ENCODE measurements around the gene AGO4.
"Not testable (repeated sequence)": the region's sequence is repeated elsewhere in the genome, so short reads cannot be mapped to it uniquely, and the experiment has no call there.

The AGO4 gene

GRCh38 chr1:35887508-35887907 lies 79.7 kb downstream of the AGO4 start:
- Histone ChIP-seq H3K9ac (ENCODE audit: low read depth, low read length) (no peak overlapping the region), H3K4me3 (ENCODE audit: low read length) (no peak overlapping the region), H3K9me3 (replicated peaks; ENCODE audit: low read length) (no peaks in the 10 kb centered on the region), H3K4me2 (ENCODE audit: low read length) (no peak overlapping the region), H3K4me1 (ENCODE audit: control insufficient read depth, insufficient read depth, low read length) (peaks cover 8% of the 10 kb centered on the region), H3K36me3 (ENCODE audit: insufficient read depth, low read length) (peaks cover 7% of the 10 kb centered on the region), H3K27me3 (ENCODE audit: control insufficient read depth, insufficient read depth, low read length) (no peaks in the 10 kb centered on the region)

GRCh38 chr1:35888255-35888654 lies 80.4 kb downstream of the AGO4 start:
- no peak overlapping the region for H3K4me3 ChIP-seq (ENCODE audit: low read length)
- peaks cover 13% of the 10 kb centered on the region for H3K36me3 ChIP-seq (ENCODE audit: insufficient read depth, low read length)
- no peaks in the 10 kb centered on the region for H3K9me3 ChIP-seq (replicated peaks; ENCODE audit: low read length)
- no peak overlapping the region for H3K9ac ChIP-seq (ENCODE audit: low read depth, low read length)
- H3K27me3 ChIP-seq (ENCODE audit: control insufficient read depth, insufficient read depth, low read length), result no peaks in the 10 kb centered on the region
- H3K4me1 ChIP-seq (ENCODE audit: control insufficient read depth, insufficient read depth, low read length), result peaks cover 8% of the 10 kb centered on the region
- H3K4me2 ChIP-seq (ENCODE audit: low read length), result no peak overlapping the region

DNA sequence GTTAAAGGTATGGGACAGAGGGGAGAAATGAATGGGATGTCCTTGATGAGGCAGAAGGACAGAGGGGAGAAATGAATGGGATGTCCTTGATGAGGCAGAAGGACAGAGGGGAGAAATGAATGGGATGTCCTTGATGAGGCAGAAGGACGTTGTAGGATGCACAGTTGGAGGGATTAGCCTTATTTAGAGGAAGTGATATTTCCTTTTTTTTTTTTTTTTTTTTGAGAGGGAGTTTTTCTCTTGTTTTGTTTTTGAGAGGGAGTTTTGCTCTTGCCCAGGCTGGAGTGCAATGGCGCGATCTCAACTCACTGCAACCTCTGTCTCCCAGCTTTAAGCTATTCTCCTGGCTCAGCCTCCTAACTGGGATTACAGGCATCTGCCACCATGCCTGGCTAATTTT lies 81.2 kb downstream of the AGO4 start:
- not testable (repeated sequence) for H3K9ac ChIP-seq (ENCODE audit: low read depth, low read length); H3K27me3 ChIP-seq (ENCODE audit: control insufficient read depth, insufficient read depth, low read length); H3K4me3 ChIP-seq (ENCODE audit: low read length); H3K4me2 ChIP-seq (ENCODE audit: low read length); H3K9me3 ChIP-seq (replicated peaks; ENCODE audit: low read length)
- peaks cover 19% of the 10 kb centered on the region for H3K36me3 ChIP-seq (ENCODE audit: insufficient read depth, low read length)
- H3K4me1 ChIP-seq (ENCODE audit: control insufficient read depth, insufficient read depth, low read length), result peaks cover 10% of the 10 kb centered on the region

- H3K36me3 ChIP-seq (ENCODE audit: insufficient read depth, low read length), result peaks cover 41% of the 10 kb centered on the region
- no peaks in the 10 kb centered on the region for H3K9me3 ChIP-seq (replicated peaks; ENCODE audit: low read length)
- H3K27me3 ChIP-seq (ENCODE audit: control insufficient read depth, insufficient read depth, low read length), result no peaks in the 10 kb centered on the region
- H3K4me3 ChIP-seq (ENCODE audit: low read length), result no peak overlapping the region
- no peak overlapping the region for H3K9ac ChIP-seq (ENCODE audit: low read depth, low read length)
- peaks cover 4% of the 10 kb centered on the region for H3K4me1 ChIP-seq (ENCODE audit: control insufficient read depth, insufficient read depth, low read length)
- no peak overlapping the region for H3K4me2 ChIP-seq (ENCODE audit: low read length)
These were observed 85.4 kb downstream of the AGO4 start for GRCh38 chr1:35893051-35893879.

DNA sequence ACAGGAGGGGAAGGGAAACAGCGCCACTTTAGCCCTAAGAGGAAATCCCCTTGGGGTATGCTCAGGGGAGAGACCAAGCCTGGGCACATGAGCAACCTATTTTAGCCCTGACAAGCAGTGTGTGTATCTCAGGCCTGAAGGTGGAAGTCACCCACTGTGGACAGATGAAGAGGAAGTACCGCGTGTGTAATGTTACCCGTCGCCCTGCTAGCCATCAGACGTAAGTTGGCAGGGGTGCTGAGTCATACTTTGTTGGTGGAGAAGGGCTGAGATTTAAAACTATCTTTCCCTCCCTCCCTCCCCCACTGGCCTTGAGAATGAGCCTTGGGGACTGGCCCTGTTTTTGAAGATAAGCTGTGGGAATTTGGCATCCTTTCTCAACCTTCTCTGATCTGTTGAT lies 86.4 kb downstream of the AGO4 start:
- Histone ChIP-seq H3K4me2 (ENCODE audit: low read length) (no peak overlapping the region), H3K36me3 (ENCODE audit: insufficient read depth, low read length) (peaks cover 39% of the 10 kb centered on the region), H3K27me3 (ENCODE audit: control insufficient read depth, insufficient read depth, low read length) (no peaks in the 10 kb centered on the region), H3K9me3 (replicated peaks; ENCODE audit: low read length) (no peaks in the 10 kb centered on the region), H3K9ac (ENCODE audit: low read depth, low read length) (no peak overlapping the region), H3K4me3 (ENCODE audit: low read length) (no peak overlapping the region), H3K4me1 (ENCODE audit: control insufficient read depth, insufficient read depth, low read length) (peaks cover 4% of the 10 kb centered on the region)

GRCh38 chr1:35894656-35895055 lies 86.8 kb downstream of the AGO4 start:
- H3K4me2 ChIP-seq (ENCODE audit: low read length), result no peak overlapping the region
- no peak overlapping the region for H3K4me3 ChIP-seq (ENCODE audit: low read length)
- no peaks in the 10 kb centered on the region for H3K9me3 ChIP-seq (replicated peaks; ENCODE audit: low read length)
- no peaks in the 10 kb centered on the region for H3K27me3 ChIP-seq (ENCODE audit: control insufficient read depth, insufficient read depth, low read length)
- peaks cover 39% of the 10 kb centered on the region for H3K36me3 ChIP-seq (ENCODE audit: insufficient read depth, low read length)
- no peak overlapping the region for H3K9ac ChIP-seq (ENCODE audit: low read depth, low read length)
- peaks cover 4% of the 10 kb centered on the region for H3K4me1 ChIP-seq (ENCODE audit: control insufficient read depth, insufficient read depth, low read length)

DNA sequence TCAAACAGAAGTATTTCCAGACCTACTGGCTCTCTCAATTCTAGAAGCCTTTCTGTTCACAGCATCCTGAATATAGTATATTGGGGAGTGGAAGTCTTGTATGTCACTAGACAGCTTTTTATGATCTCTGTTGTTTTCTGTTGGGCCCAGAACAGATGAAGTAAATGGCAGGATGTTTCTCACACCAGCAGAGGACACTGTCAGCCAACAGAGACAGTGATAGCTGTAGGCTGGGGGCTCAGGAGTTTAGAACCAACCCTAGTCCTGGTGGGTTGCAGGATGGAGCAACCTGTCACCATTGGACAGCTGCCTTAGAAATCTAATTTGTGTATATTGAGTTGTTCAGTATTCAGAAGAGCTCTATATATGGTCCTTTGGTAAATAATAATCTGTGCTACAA lies 92.1 kb downstream of the AGO4 start:
- no peak overlapping the region for H3K4me3 ChIP-seq (ENCODE audit: low read length)
- peaks cover 30% of the 10 kb centered on the region for H3K36me3 ChIP-seq (ENCODE audit: insufficient read depth, low read length)
- no peaks in the 10 kb centered on the region for H3K27me3 ChIP-seq (ENCODE audit: control insufficient read depth, insufficient read depth, low read length)
- no peak overlapping the region for H3K9ac ChIP-seq (ENCODE audit: low read depth, low read length)
- no peak overlapping the region for H3K4me2 ChIP-seq (ENCODE audit: low read length)
- H3K4me1 ChIP-seq (ENCODE audit: control insufficient read depth, insufficient read depth, low read length), result no peaks in the 10 kb centered on the region
- H3K9me3 ChIP-seq (replicated peaks; ENCODE audit: low read length), result no peaks in the 10 kb centered on the region

- no peaks in the 10 kb centered on the region for H3K9me3 ChIP-seq (replicated peaks; ENCODE audit: low read length)
- peaks cover 24% of the 10 kb centered on the region for H3K36me3 ChIP-seq (ENCODE audit: insufficient read depth, low read length)
- no peak overlapping the region for H3K4me2 ChIP-seq (ENCODE audit: low read length)
- H3K9ac ChIP-seq (ENCODE audit: low read depth, low read length), result no peak overlapping the region
- H3K4me3 ChIP-seq (ENCODE audit: low read length), result no peak overlapping the region
- no peaks in the 10 kb centered on the region for H3K4me1 ChIP-seq (ENCODE audit: control insufficient read depth, insufficient read depth, low read length)
- H3K27me3 ChIP-seq (ENCODE audit: control insufficient read depth, insufficient read depth, low read length), result no peaks in the 10 kb centered on the region
These were observed 93.4 kb downstream of the AGO4 start for GRCh38 chr1:35901235-35901634.

DNA sequence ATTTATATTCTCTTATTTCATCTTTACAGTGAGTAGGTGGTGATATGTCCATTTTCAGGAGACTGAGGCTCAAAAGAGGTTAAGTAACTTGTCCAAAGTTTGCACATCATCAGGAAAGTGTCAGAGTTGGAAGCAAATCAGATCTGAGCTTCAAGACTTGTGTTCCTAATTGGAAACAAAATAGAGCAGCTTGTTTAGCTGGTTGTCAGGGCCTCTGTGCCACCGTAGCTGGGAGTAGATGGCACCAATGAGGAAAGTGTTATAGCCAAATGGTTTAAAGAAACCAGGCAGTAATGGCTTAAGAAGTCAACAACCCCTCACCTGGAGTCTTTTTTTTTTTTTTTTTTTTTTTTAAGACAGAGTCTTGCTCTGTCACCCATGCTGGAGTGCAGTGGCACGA lies 94.9 kb downstream of the AGO4 start:
- no peaks in the 10 kb centered on the region for H3K27me3 ChIP-seq (ENCODE audit: control insufficient read depth, insufficient read depth, low read length)
- no peak overlapping the region for H3K4me2 ChIP-seq (ENCODE audit: low read length)
- H3K4me3 ChIP-seq (ENCODE audit: low read length), result no peak overlapping the region
- H3K9me3 ChIP-seq (replicated peaks; ENCODE audit: low read length), result no peaks in the 10 kb centered on the region
- peaks cover 25% of the 10 kb centered on the region for H3K36me3 ChIP-seq (ENCODE audit: insufficient read depth, low read length)
- no peaks in the 10 kb centered on the region for H3K4me1 ChIP-seq (ENCODE audit: control insufficient read depth, insufficient read depth, low read length)
- H3K9ac ChIP-seq (ENCODE audit: low read depth, low read length), result no peak overlapping the region

Data from skeletal muscle satellite cell (primary cell).